Suprapubic skin (tissue), 4 donors: ENCODE measurements around the gene PPP1R10. TPM values are rescaled to one million over a fixed set of nuclear protein-coding genes. Genes with fewer than 3 reads are reported as not detected.

Experiments
- DNase-seq, 2 donors: peaks; one replicate each; pipeline ENCODE4 v3.0.0-alpha.2; 2019; ENCODE audit warnings: low spot score in 2 of 2
- H3K27ac ChIP-seq: fragments of 200-600 bp; sonication (generic); one replicate; pipeline ENCODE4 v1.5.1; 2019
- H3K27me3 ChIP-seq: fragments of 200-600 bp; sonication (generic); one replicate; pipeline ENCODE4 v1.5.1; 2019
- H3K36me3 ChIP-seq: fragments of 200-600 bp; sonication (generic); one replicate; pipeline ENCODE4 v1.5.1; 2019
- H3K4me1 ChIP-seq: fragments of 200-600 bp; sonication (generic); one replicate; pipeline ENCODE4 v1.5.1; 2019
- H3K4me3 ChIP-seq: fragments of 200-600 bp; sonication (generic); one replicate; pipeline ENCODE4 v1.5.1; 2019; ENCODE audit warnings: mild to moderate bottlenecking
- H3K9me3 ChIP-seq: fragments of 200-600 bp; sonication (generic); one replicate; pipeline ENCODE4 v1.5.1; 2019
- CTCF ChIP-seq, 2 donors: fragments of 200-600 bp in 1 of 2; fragments of 450-650 bp in 1 of 2; sonication (generic) in 1 of 2; IDR thresholded peaks; one replicate each; pipeline ENCODE4 v1.5.1; 2016 to 2019; ENCODE audit warnings: antibody characterized with exemption in 2 of 2, mild to moderate bottlenecking in 1 of 2, moderate library complexity in 1 of 2
- EP300 ChIP-seq: sonication (generic); formaldehyde crosslinking; IDR thresholded peaks from one replicate; pipeline ENCODE4 v1.6.1; 2017; ENCODE audit warnings: antibody characterized with exemption
- POLR2A ChIP-seq, 2 donors: fragments of 450-650 bp; IDR thresholded peaks; one replicate each; pipeline ENCODE4 v1.6.1; 2017; ENCODE audit warnings: antibody characterized with exemption in 2 of 2, mild to moderate bottlenecking in 2 of 2, moderate library complexity in 2 of 2
- POLR2AphosphoS5 ChIP-seq, 3 donors: sonication (generic); formaldehyde crosslinking; IDR thresholded peaks; one replicate each; pipeline ENCODE4 v1.6.1; 2017; ENCODE audit warnings: antibody characterized with exemption in 3 of 3
- WGBS: methylation state at CpG from one replicate; pipeline ENCODE4 v1.1.5; 2018; 5-methylcytosine and 5-hydroxymethylcytosine counted together
- total RNA-seq, 4 donors: library from RNA; depleted of rRNA; stranded (reverse); fragments of >200 nt; gene quantifications; one replicate each; pipeline ENCODE4 v1.1.0, GENCODE V29; 2016

Gene PPP1R10
- total RNA-seq, 4 donors from 2014 or later = 27.2 to 68.2 (median 46.7) TPM

DNA sequence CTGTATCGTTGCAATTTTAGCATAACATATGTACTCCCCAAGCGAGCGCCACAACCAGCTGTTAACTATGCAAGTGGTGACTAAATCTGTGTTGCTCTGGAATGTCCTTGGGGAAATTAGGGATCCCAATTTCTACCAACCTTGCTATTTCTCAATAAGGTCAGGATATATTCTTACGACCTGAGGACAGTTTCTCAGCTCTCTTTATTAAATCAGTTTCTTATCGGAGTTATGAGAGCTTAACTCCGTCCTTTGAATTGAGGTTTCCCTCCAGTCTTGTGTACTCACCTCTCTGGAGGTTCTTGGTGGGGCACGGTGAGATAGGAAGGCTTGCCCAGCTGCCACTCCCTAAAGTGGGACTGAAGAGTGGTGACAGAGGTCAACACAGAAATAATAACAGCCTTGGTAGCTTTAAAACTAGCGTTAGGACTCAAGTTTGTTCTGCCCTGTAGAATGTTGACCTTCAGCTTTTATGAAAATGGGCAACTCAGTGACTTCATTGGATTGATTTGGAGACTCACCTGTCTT lies 1.3 kb upstream of the PPP1R10 start:
- no peaks in the 10 kb centered on the region for H3K27me3 ChIP-seq
- DNase-seq = no peak
- WGBS = 11% methylated on average over 8 of the region's 8 CpGs
- H3K9me3 ChIP-seq = no peaks in the 10 kb centered on the region
- peak overlapping the region; percentile 90 for H3K4me3 ChIP-seq
- TF ChIP-seq EP300 (no peak), CTCF (IDR thresholded peaks at IDR 0.05) (no peak), POLR2A (IDR thresholded peaks at IDR 0.05) (no peak), POLR2AphosphoS5 (IDR thresholded peaks at IDR 0.05) (no peak)
- peaks cover 49% of the 10 kb centered on the region for H3K36me3 ChIP-seq
- H3K27ac ChIP-seq = peak overlapping the region; percentile 98
- peaks cover 30% of the 10 kb centered on the region for H3K4me1 ChIP-seq

GRCh38 chr6:30617565-30618269 lies 674 bp upstream of the PPP1R10 start, which contains the start of gene MRPS18B:
TSS of gene MRPS18B (plus strand) at chr6:30617840. CDS start at chr6:30617866, 26 bp downstream.
- WGBS = under 1% methylated on average over 34 of the region's 34 CpGs
- H3K4me3 ChIP-seq = peak within 1 kb of the TSS; percentile 90
- H3K27ac ChIP-seq = peak within 1 kb of the TSS; percentile 98
- no peaks in the 10 kb centered on the region for H3K9me3 ChIP-seq
- TF ChIP-seq CTCF (IDR thresholded peaks at IDR 0.05) = no peak
- TF ChIP-seq EP300 = no peak
- peak; percentile 75 to 91 (median 88) for TF ChIP-seq POLR2AphosphoS5 (IDR thresholded peaks at IDR 0.05)
- TF ChIP-seq POLR2A (IDR thresholded peaks at IDR 0.05) = peak; percentile 82 to 95
- H3K27me3 ChIP-seq = no peaks in the 10 kb centered on the region
- peak; percentile 99 for DNase-seq
- H3K4me1 ChIP-seq = peaks cover 36% of the 10 kb centered on the region
- H3K36me3 ChIP-seq = peaks cover 43% of the 10 kb centered on the region

GRCh38 chr6:30615958-30616810 lies 859 bp downstream of the PPP1R10 start:
- Histone ChIP-seq H3K4me1 (peaks cover 51% of the 10 kb centered on the region), H3K9me3 (no peaks in the 10 kb centered on the region), H3K27ac (peak overlapping the region; percentile 98), H3K27me3 (no peaks in the 10 kb centered on the region), H3K4me3 (peak overlapping the region; percentile 90), H3K36me3 (peaks cover 28% of the 10 kb centered on the region)
- under 1% methylated on average over 10 of the region's 10 CpGs for WGBS
- TF ChIP-seq EP300 = no peak
- peak in 1 of 2 donors; percentile 4 for TF ChIP-seq POLR2A (IDR thresholded peaks at IDR 0.05)
- TF ChIP-seq CTCF (IDR thresholded peaks at IDR 0.05) = no peak
- TF ChIP-seq POLR2AphosphoS5 (IDR thresholded peaks at IDR 0.05) = peak in 1 of 3 donors; percentile 57
- no peak for DNase-seq

GRCh38 chr6:30615219-30615957 lies 1.7 kb downstream of the PPP1R10 start:
- peak in 1 of 2 donors; percentile 7 for TF ChIP-seq POLR2A (IDR thresholded peaks at IDR 0.05)
- TF ChIP-seq CTCF (IDR thresholded peaks at IDR 0.05) = no peak
- peak in 2 of 3 donors; percentile 30 to 76 for TF ChIP-seq POLR2AphosphoS5 (IDR thresholded peaks at IDR 0.05)
- no peak for TF ChIP-seq EP300
- WGBS = under 1% methylated on average over 10 of the region's 10 CpGs
- Histone ChIP-seq H3K9me3 (no peaks in the 10 kb centered on the region), H3K4me1 (peaks cover 56% of the 10 kb centered on the region), H3K27ac (peak overlapping the region; percentile 98), H3K4me3 (peak overlapping the region; percentile 90), H3K36me3 (peaks cover 20% of the 10 kb centered on the region), H3K27me3 (no peaks in the 10 kb centered on the region)
- no peak for DNase-seq
